Neural progenitor cell (in vitro differentiated cells): ENCODE data around the gene RAB9B. TPM values are rescaled to one million over a fixed set of nuclear protein-coding genes. Genes with fewer than 3 reads are reported as not detected.

ENCODE experiments used
- DNase-seq: peaks from one replicate; pipeline ENCODE4 v3.0.0-alpha.2; 2016; ENCODE audit warnings: low spot score
- H2AFZ ChIP-seq: fragments of 200-600 bp; sonication (generic); replicated peaks from 2 replicates; pipeline ENCODE4 v1.6.1; 2016; ENCODE audit warnings: antibody characterized with exemption
- H3F3A ChIP-seq: fragments of 200-600 bp; sonication (generic); 2 replicates; pipeline ENCODE4 v1.6.1; 2016; ENCODE audit warnings: antibody characterized with exemption, low read depth
- H3K27ac ChIP-seq: fragments of 200-600 bp; sonication (generic); 2 replicates; pipeline ENCODE4 v1.5.1; 2016; ENCODE audit warnings: mild to moderate bottlenecking
- H3K27me3 ChIP-seq: fragments of 200-600 bp; sonication (generic); 2 replicates; pipeline ENCODE4 v1.6.1; 2016; ENCODE audit warnings: mild to moderate bottlenecking, moderate library complexity
- H3K36me3 ChIP-seq: fragments of 200-600 bp; sonication (generic); 2 replicates; pipeline ENCODE4 v1.5.1; 2016
- H3K4me1 ChIP-seq: fragments of 200-600 bp; sonication (generic); 2 replicates; pipeline ENCODE4 v1.6.1; 2016; ENCODE audit warnings: mixed run types
- H3K4me2 ChIP-seq: fragments of 200-600 bp; sonication (generic); 2 replicates; pipeline ENCODE4 v1.6.1; 2016
- H3K4me3 ChIP-seq: fragments of 200-600 bp; sonication (generic); 2 replicates; pipeline ENCODE4 v1.5.1; 2016
- H3K79me2 ChIP-seq: fragments of 200-600 bp; sonication (generic); 2 replicates; pipeline ENCODE4 v1.6.1; 2016; ENCODE audit warnings: low read depth
- H3K9ac ChIP-seq: fragments of 200-600 bp; sonication (generic); 2 replicates; pipeline ENCODE4 v1.6.1; 2016
- H3K9me3 ChIP-seq: fragments of 200-600 bp; sonication (generic); 2 replicates; pipeline ENCODE4 v1.5.1; 2016; ENCODE audit warnings: low read depth
- H4K20me1 ChIP-seq: fragments of 200-600 bp; sonication (generic); 2 replicates; pipeline ENCODE4 v1.6.1; 2016; ENCODE audit warnings: low read depth
- H3K27ac Mint-ChIP-seq: 3 replicates; pipeline ENCODE4 v1.8.0; 2021; ENCODE audit warnings: mixed read lengths
- H3K27me3 Mint-ChIP-seq: 2 replicates; pipeline ENCODE4 v1.8.0; 2022; ENCODE audit warnings: low read depth, mild to moderate bottlenecking, inconsistent platforms, moderate library complexity, mixed read lengths; ENCODE audit not compliant: insufficient read depth
- H3K36me3 Mint-ChIP-seq: 3 replicates; pipeline ENCODE4 v1.8.0; 2021; ENCODE audit warnings: mixed read lengths
- H3K4me1 Mint-ChIP-seq: 3 replicates; pipeline ENCODE4 v1.8.0; 2021; ENCODE audit warnings: mixed read lengths
- H3K4me3 Mint-ChIP-seq: 3 replicates; pipeline ENCODE4 v1.8.0; 2021; ENCODE audit warnings: mild to moderate bottlenecking, moderate library complexity, mixed read lengths
- H3K9me3 Mint-ChIP-seq: 3 replicates; pipeline ENCODE4 v1.8.0; 2020; ENCODE audit warnings: mixed read lengths
- EZH2 ChIP-seq: fragments of 200-600 bp; sonication (generic); IDR thresholded peaks from 2 replicates; pipeline ENCODE4 v1.6.1; 2017; ENCODE audit warnings: antibody characterized with exemption, mild to moderate bottlenecking, moderate library complexity
- EZH2phosphoT487 ChIP-seq: fragments of 200-600 bp; sonication (generic); IDR thresholded peaks from 2 replicates; pipeline ENCODE4 v1.6.1; 2017; ENCODE audit warnings: antibody characterized with exemption
- total RNA-seq: library from RNA; depleted of rRNA; stranded (reverse); fragments of >200 nt; gene quantifications from 2 replicates; pipeline ENCODE4 v1.2.3, GENCODE V29; 2015; ENCODE audit warnings: low replicate concordance
- TF ChIP-seq, protein P1 (sequence below): fragments of 200-600 bp; sonication (generic); IDR thresholded peaks from 2 replicates; pipeline ENCODE4 v1.5.1; 2017; ENCODE audit warnings: antibody characterized with exemption, mild to moderate bottlenecking

The RAB9B gene
- total RNA-seq, 1 donor from 2014 or later = 2.2 TPM

GRCh38 chrX:103846386-103846785 lies 14.3 kb upstream of the RAB9B start:
- Histone ChIP-seq H3K9ac (no peak overlapping the region), H4K20me1 (no peaks in the 10 kb centered on the region), H2AFZ (no peak overlapping the region), H3K4me1 (no peaks in the 10 kb centered on the region), H3K36me3 (no peaks in the 10 kb centered on the region), H3K27ac (no peak overlapping the region), H3K27me3 (no peaks in the 10 kb centered on the region), H3K9me3 (no peaks in the 10 kb centered on the region), H3F3A (no peaks in the 10 kb centered on the region), H3K4me3 (no peak overlapping the region), H3K79me2 (no peaks in the 10 kb centered on the region), H3K4me2 (no peak overlapping the region)
- TF ChIP-seq EZH2 (no peak), EZH2phosphoT487 (no peak)
- TF ChIP-seq, protein P1, sequence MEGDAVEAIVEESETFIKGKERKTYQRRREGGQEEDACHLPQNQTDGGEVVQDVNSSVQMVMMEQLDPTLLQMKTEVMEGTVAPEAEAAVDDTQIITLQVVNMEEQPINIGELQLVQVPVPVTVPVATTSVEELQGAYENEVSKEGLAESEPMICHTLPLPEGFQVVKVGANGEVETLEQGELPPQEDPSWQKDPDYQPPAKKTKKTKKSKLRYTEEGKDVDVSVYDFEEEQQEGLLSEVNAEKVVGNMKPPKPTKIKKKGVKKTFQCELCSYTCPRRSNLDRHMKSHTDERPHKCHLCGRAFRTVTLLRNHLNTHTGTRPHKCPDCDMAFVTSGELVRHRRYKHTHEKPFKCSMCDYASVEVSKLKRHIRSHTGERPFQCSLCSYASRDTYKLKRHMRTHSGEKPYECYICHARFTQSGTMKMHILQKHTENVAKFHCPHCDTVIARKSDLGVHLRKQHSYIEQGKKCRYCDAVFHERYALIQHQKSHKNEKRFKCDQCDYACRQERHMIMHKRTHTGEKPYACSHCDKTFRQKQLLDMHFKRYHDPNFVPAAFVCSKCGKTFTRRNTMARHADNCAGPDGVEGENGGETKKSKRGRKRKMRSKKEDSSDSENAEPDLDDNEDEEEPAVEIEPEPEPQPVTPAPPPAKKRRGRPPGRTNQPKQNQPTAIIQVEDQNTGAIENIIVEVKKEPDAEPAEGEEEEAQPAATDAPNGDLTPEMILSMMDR = no peak
- DNase-seq = no peak
- no peaks in the 10 kb centered on the region for H3K36me3 Mint-ChIP-seq
- peaks cover 6% of the 10 kb centered on the region for H3K4me1 Mint-ChIP-seq
- H3K9me3 Mint-ChIP-seq = no peaks in the 10 kb centered on the region
- no peak overlapping the region for H3K27ac Mint-ChIP-seq
- H3K27me3 Mint-ChIP-seq = no peaks in the 10 kb centered on the region
- no peak overlapping the region for H3K4me3 Mint-ChIP-seq

- Histone ChIP-seq H3K27me3 (no peaks in the 10 kb centered on the region), H3K27ac (no peak overlapping the region), H2AFZ (no peak overlapping the region), H3K9me3 (no peaks in the 10 kb centered on the region), H3K79me2 (no peaks in the 10 kb centered on the region), H3K4me1 (no peaks in the 10 kb centered on the region), H3F3A (no peaks in the 10 kb centered on the region), H3K36me3 (no peaks in the 10 kb centered on the region), H3K4me3 (no peak overlapping the region), H3K4me2 (no peak overlapping the region), H3K9ac (no peak overlapping the region), H4K20me1 (no peaks in the 10 kb centered on the region)
- H3K36me3 Mint-ChIP-seq = no peaks in the 10 kb centered on the region
- peaks cover 6% of the 10 kb centered on the region for H3K4me1 Mint-ChIP-seq
- no peaks in the 10 kb centered on the region for H3K9me3 Mint-ChIP-seq
- TF ChIP-seq EZH2phosphoT487 (no peak), EZH2 (no peak)
- TF ChIP-seq, protein P1 = peak; percentile 79
- H3K4me3 Mint-ChIP-seq = no peak overlapping the region
- peak; percentile 67 for DNase-seq
- H3K27ac Mint-ChIP-seq = no peak overlapping the region
- H3K27me3 Mint-ChIP-seq = no peaks in the 10 kb centered on the region
These were observed 13.2 kb upstream of the RAB9B start for GRCh38 chrX:103845165-103845653.

DNA sequence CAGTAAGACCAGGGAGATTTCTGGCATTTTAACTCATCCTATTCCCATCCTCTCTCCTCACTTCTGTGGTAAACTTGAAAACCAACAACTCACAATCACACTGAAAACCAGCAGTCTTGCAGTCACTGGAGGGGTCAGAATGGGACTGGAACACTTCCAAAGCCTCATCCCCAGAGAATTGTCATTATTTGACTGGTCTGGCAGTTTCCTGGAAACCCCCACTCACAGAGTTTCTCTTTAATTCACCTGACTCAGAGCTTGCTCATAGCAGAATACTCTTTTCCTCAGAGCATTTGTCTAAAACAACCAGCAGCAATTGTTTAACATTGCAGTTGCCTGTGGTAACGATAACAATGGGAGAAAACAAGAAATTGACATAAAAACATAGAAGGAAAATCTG lies 7.3 kb upstream of the RAB9B start:
- Mint-ChIP-seq H3K9me3 (no peaks in the 10 kb centered on the region), H3K27ac (no peak overlapping the region), H3K4me1 (no peaks in the 10 kb centered on the region), H3K36me3 (no peaks in the 10 kb centered on the region), H3K4me3 (no peak overlapping the region), H3K27me3 (no peaks in the 10 kb centered on the region)
- H2AFZ ChIP-seq = no peak overlapping the region
- no peaks in the 10 kb centered on the region for H3K4me1 ChIP-seq
- DNase-seq = no peak
- no peaks in the 10 kb centered on the region for H3K9me3 ChIP-seq
- no peak overlapping the region for H3K27ac ChIP-seq
- no peak overlapping the region for H3K4me2 ChIP-seq
- TF ChIP-seq EZH2phosphoT487 (no peak), EZH2 (no peak)
- no peaks in the 10 kb centered on the region for H3F3A ChIP-seq
- H3K27me3 ChIP-seq = peaks cover 56% of the 10 kb centered on the region
- no peak overlapping the region for H3K9ac ChIP-seq
- H3K4me3 ChIP-seq = no peak overlapping the region
- H4K20me1 ChIP-seq = no peaks in the 10 kb centered on the region
- H3K79me2 ChIP-seq = no peaks in the 10 kb centered on the region
- H3K36me3 ChIP-seq = no peaks in the 10 kb centered on the region

DNA sequence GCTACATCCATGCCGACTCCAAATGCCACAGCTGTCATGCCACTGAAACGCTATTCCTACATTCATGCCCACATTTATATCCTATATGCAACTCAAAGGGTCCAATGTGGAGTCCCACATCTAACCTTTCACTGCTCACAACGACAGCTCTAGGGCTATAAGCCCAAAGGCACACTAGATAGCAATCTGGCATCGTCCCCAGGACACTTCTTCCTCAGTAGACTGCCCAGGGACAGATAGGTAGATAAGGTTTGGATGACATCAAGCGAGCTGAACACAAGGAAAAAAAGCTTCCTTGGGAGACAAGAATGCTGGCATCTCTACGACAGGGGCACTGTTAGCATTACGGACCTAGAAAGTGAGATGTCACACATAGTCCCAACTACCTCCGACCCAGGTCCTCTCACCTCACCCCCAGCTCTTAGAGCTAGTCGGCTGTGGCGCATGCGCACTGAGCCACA lies 685 bp downstream of the RAB9B start:
- H3K36me3 ChIP-seq = no peaks in the 10 kb centered on the region
- H3K4me3 ChIP-seq = peak overlapping the region; percentile 70
- H3K27ac ChIP-seq = no peak overlapping the region
- peaks cover 7% of the 10 kb centered on the region for H3K4me1 Mint-ChIP-seq
- DNase-seq = peak; percentile 90
- no peak overlapping the region for H3K9ac ChIP-seq
- peak overlapping the region; percentile 87 for H3K4me3 Mint-ChIP-seq
- no peaks in the 10 kb centered on the region for H3K79me2 ChIP-seq
- no peaks in the 10 kb centered on the region for H3K9me3 Mint-ChIP-seq
- H3K36me3 Mint-ChIP-seq = no peaks in the 10 kb centered on the region
- peak overlapping the region; percentile 95 for H2AFZ ChIP-seq
- no peaks in the 10 kb centered on the region for H4K20me1 ChIP-seq
- no peak overlapping the region for H3K27ac Mint-ChIP-seq
- TF ChIP-seq, protein P1 = no peak
- TF ChIP-seq EZH2phosphoT487 = no peak
- no peak for TF ChIP-seq EZH2
- H3K4me2 ChIP-seq = peak overlapping the region; percentile 88
- peaks cover 4% of the 10 kb centered on the region for H3K27me3 Mint-ChIP-seq
- peaks cover 7% of the 10 kb centered on the region for H3F3A ChIP-seq
- H3K9me3 ChIP-seq = no peaks in the 10 kb centered on the region
- peaks cover 94% of the 10 kb centered on the region for H3K27me3 ChIP-seq
- H3K4me1 ChIP-seq = no peaks in the 10 kb centered on the region
